DOHH2 (cell line): ENCODE data around the gene MPRIP.

Experiments used
- CTCF ChIP-seq: fragments of 200-600 bp; sonication (generic); IDR thresholded peaks from one replicate; pipeline ENCODE4 v1.5.1; 2014; ENCODE audit warnings: antibody characterized with exemption, mild to moderate bottlenecking, low read depth, low read length; ENCODE audit not compliant: poor library complexity, severe bottlenecking
- EZH2phosphoT487 ChIP-seq: fragments of 200-600 bp; sonication (generic); IDR thresholded peaks from 2 replicates; pipeline ENCODE4 v1.6.1; 2017; ENCODE audit warnings: borderline replicate concordance, mild to moderate bottlenecking, antibody characterized with exemption, low read length, moderate library complexity, mixed read lengths

- TF ChIP-seq CTCF (no peak), EZH2phosphoT487 (no peak)
Measured at GRCh38 chr17:17144061-17144460, 101.8 kb downstream of the MPRIP start.
